Measurements from ENCODE around the gene ALLC. TPM values are rescaled to one million over a fixed set of nuclear protein-coding genes. Genes with fewer than 3 reads are reported as not detected.

Gene ALLC
- total and polyA plus RNA-seq, 2 donors (not counting 1 experiment from before 2014, with no cell fraction given) = not detected

DNA sequence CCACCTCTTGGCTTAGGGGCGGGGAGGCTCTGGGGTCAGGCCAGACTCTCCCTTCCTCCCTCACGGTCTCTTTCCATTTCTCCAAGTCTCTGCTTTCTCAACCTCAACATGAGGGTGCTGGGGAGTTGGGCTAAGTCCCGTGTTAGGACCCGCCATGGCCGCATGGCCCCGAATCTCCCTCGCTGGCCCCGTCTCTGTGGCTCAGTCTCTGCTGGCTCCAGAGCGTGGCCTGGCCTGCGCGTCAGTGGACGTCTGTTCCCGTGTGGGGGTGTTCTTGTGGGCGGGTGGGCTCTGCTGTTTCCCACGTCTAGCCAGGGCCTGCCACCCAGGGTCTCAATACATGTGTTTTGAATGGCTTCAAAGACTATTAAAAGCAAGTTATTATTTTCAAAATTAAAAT, 12.4 kb downstream of the ALLC start:
- intact Hi-C loops (cut with micrococcal nuclease) = no loop called here
- no peaks in the 10 kb centered on the region for H4K20me1 ChIP-seq (ENCODE audit: control insufficient read depth, insufficient read depth, low read length, poor library complexity, severe bottlenecking)
- no peaks in the 10 kb centered on the region for H3K79me2 ChIP-seq (ENCODE audit: control insufficient read depth, insufficient read depth, low read length)
- no peak overlapping the region for H3K4me2 ChIP-seq (replicated peaks; ENCODE audit: low read depth, low read length, poor library complexity, severe bottlenecking)
- H3K4me1 ChIP-seq (ENCODE audit: control insufficient read depth in 2 of 2, insufficient read depth in 2 of 2, low read length in 2 of 2) = no peaks in the 10 kb centered on the region
- CTCF ChIA-PET = no interaction called here
- Mint-ChIP-seq H3K4me1 (no peaks in the 10 kb centered on the region), H3K27me3 (peaks cover 11% of the 10 kb centered on the region), H3K9me3 (ENCODE audit: insufficient read depth) (no peaks in the 10 kb centered on the region), H3K4me3 (no peak overlapping the region), H3K27ac (no peak overlapping the region)
- no peak for ATAC-seq (ENCODE audit: low read depth)
- no peaks in the 10 kb centered on the region for H3K9me3 ChIP-seq (ENCODE audit: control extremely low read depth in 1 of 3, control insufficient read depth in 2 of 3, insufficient read depth in 1 of 3, low read length in 2 of 3)
- H3K4me3 ChIP-seq (ENCODE audit: control extremely low read depth in 1 of 5, extremely low read depth in 1 of 5, insufficient read depth in 1 of 5, low read depth in 2 of 5, low read length in 4 of 5) = no peak overlapping the region
- H3K9ac ChIP-seq (ENCODE audit: low read length) = no peak overlapping the region
- H3K27ac ChIP-seq (ENCODE audit: low read length in 2 of 2) = no peak overlapping the region
- H3K36me3 ChIP-seq (replicated peaks in 1 of 2; ENCODE audit: control extremely low read depth in 1 of 2, control insufficient read depth in 1 of 2, extremely low read depth in 1 of 2, insufficient read depth in 2 of 2, low read length in 1 of 2) = no peaks in the 10 kb centered on the region
- TF ChIP-seq, protein P1, sequence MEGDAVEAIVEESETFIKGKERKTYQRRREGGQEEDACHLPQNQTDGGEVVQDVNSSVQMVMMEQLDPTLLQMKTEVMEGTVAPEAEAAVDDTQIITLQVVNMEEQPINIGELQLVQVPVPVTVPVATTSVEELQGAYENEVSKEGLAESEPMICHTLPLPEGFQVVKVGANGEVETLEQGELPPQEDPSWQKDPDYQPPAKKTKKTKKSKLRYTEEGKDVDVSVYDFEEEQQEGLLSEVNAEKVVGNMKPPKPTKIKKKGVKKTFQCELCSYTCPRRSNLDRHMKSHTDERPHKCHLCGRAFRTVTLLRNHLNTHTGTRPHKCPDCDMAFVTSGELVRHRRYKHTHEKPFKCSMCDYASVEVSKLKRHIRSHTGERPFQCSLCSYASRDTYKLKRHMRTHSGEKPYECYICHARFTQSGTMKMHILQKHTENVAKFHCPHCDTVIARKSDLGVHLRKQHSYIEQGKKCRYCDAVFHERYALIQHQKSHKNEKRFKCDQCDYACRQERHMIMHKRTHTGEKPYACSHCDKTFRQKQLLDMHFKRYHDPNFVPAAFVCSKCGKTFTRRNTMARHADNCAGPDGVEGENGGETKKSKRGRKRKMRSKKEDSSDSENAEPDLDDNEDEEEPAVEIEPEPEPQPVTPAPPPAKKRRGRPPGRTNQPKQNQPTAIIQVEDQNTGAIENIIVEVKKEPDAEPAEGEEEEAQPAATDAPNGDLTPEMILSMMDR (IDR thresholded peaks at IDR 0.05) = no peak
- no peak for TF ChIP-seq EZH2 (IDR thresholded peaks at IDR 0.05; ENCODE audit: borderline replicate concordance, insufficient read depth, low read depth, low read length, poor library complexity, severe bottlenecking)
- no peaks in the 10 kb centered on the region for H3K27me3 ChIP-seq (replicated peaks in 1 of 4; ENCODE audit: control extremely low read depth in 1 of 4, control insufficient read depth in 3 of 4, insufficient read depth in 4 of 4, low read length in 3 of 4)
- 100% methylated on average over 6 of the region's 15 CpGs for WGBS (ENCODE audit: insufficient coverage)
- DNase-seq = no peak
- POLR2A ChIA-PET = no interaction called here
- no peak overlapping the region for H2AFZ ChIP-seq (ENCODE audit: insufficient read depth, low read depth, low read length, poor library complexity, severe bottlenecking)

DNA sequence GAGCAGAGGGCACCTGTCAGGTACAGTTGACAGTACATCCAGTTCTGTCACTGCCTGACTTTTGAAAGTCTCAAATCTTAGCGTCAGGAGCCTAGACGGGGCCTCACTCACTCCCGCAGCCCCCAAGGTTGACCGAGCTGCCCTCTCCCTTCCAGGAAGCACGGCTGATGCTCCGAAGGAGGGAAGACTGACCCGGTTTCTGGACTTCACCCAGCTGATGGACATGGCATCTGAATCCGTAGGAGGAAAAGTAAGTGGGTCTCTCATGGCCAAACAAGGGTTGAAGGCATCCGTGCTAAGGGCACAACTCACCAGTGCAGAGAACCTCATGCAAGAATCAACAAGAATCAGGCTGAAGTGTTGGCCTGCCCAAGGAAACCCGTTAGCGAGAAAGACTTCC, 12.9 kb downstream of the ALLC start:
- no peak overlapping the region for H3K4me3 Mint-ChIP-seq
- Histone ChIP-seq H2AFZ (ENCODE audit: insufficient read depth, low read depth, low read length, poor library complexity, severe bottlenecking) (no peak overlapping the region), H3K4me3 (ENCODE audit: control extremely low read depth in 1 of 5, extremely low read depth in 1 of 5, insufficient read depth in 1 of 5, low read depth in 2 of 5, low read length in 4 of 5) (no peak overlapping the region), H3K27ac (ENCODE audit: low read length in 2 of 2) (no peak overlapping the region), H3K4me1 (ENCODE audit: control insufficient read depth in 2 of 2, insufficient read depth in 2 of 2, low read length in 2 of 2) (no peaks in the 10 kb centered on the region), H3K4me2 (replicated peaks; ENCODE audit: low read depth, low read length, poor library complexity, severe bottlenecking) (no peak overlapping the region), H3K27me3 (replicated peaks in 1 of 4; ENCODE audit: control extremely low read depth in 1 of 4, control insufficient read depth in 3 of 4, insufficient read depth in 4 of 4, low read length in 3 of 4) (no peaks in the 10 kb centered on the region), H3K9ac (ENCODE audit: low read length) (no peak overlapping the region), H3K79me2 (ENCODE audit: control insufficient read depth, insufficient read depth, low read length) (no peaks in the 10 kb centered on the region), H4K20me1 (ENCODE audit: control insufficient read depth, insufficient read depth, low read length, poor library complexity, severe bottlenecking) (no peaks in the 10 kb centered on the region), H3K36me3 (replicated peaks in 1 of 2; ENCODE audit: control extremely low read depth in 1 of 2, control insufficient read depth in 1 of 2, extremely low read depth in 1 of 2, insufficient read depth in 2 of 2, low read length in 1 of 2) (no peaks in the 10 kb centered on the region), H3K9me3 (ENCODE audit: control extremely low read depth in 1 of 3, control insufficient read depth in 2 of 3, insufficient read depth in 1 of 3, low read length in 2 of 3) (no peaks in the 10 kb centered on the region)
- H3K9me3 Mint-ChIP-seq (ENCODE audit: insufficient read depth) = no peaks in the 10 kb centered on the region
- 92% methylated on average over 10 of the region's 11 CpGs for WGBS (ENCODE audit: insufficient coverage)
- ChIA-PET CTCF (no interaction called here), POLR2A (no interaction called here)
- no peaks in the 10 kb centered on the region for H3K4me1 Mint-ChIP-seq
- TF ChIP-seq, protein P1 (IDR thresholded peaks at IDR 0.05) = no peak
- no peak for TF ChIP-seq EZH2 (IDR thresholded peaks at IDR 0.05; ENCODE audit: borderline replicate concordance, insufficient read depth, low read depth, low read length, poor library complexity, severe bottlenecking)
- ATAC-seq (ENCODE audit: low read depth) (no peak), DNase-seq (no peak)
- H3K27me3 Mint-ChIP-seq = peaks cover 11% of the 10 kb centered on the region
- intact Hi-C loops (cut with micrococcal nuclease) = no loop called here
- no peak overlapping the region for H3K27ac Mint-ChIP-seq
